HG03354 (cell line): ENCODE data around the gene CXCL6.

Experiments
- ATAC-seq: cut with Tn5 transposase; IDR thresholded peaks from one replicate; pipeline ENCODE4 v1.9.1; 2021; ENCODE audit warnings: mild to moderate bottlenecking; ENCODE audit not compliant: unreplicated experiment, poor library complexity, severe bottlenecking

The CXCL6 gene

DNA sequence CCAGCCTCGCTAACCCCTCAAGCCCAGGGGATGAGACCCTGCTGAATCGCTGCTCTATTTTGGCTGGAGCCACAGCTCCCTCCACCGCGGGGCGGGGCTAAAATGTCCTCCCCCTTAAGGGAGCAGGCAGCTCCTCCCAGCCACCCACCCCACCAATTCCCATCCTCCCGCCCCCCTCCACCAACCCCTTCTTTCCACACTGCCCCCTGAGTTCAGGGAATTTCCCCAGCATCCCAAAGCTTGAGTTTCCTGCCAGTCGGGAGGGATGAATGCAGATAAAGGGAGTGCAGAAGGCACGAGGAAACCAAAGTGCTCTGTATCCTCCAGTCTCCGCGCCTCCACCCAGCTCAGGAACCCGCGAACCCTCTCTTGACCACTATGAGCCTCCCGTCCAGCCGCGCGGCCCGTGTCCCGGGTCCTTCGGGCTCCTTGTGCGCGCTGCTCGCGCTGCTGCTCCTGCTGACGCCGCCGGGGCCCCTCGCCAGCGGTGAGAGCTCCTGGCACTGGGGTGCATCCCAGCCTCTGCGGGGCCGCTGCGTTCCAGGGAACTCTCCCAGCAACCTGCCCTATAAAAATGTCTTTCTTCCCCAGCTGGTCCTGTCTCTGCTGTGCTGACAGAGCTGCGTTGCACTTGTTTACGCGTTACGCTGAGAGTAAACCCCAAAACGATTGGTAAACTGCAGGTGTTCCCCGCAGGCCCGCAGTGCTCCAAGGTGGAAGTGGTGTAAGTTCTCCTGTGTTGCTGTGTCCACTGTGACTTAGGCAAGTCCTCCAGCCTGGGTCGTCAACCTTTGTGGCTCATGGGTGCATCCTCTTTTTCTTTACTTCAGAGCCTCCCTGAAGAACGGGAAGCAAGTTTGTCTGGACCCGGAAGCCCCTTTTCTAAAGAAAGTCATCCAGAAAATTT is at the start of gene CXCL6:
Gene CXCL6 (plus strand): TSS at position 306 of the 907 bp plus-strand sequence. CDS start 73 bp downstream, at position 379.
- ATAC-seq = no peak

DNA sequence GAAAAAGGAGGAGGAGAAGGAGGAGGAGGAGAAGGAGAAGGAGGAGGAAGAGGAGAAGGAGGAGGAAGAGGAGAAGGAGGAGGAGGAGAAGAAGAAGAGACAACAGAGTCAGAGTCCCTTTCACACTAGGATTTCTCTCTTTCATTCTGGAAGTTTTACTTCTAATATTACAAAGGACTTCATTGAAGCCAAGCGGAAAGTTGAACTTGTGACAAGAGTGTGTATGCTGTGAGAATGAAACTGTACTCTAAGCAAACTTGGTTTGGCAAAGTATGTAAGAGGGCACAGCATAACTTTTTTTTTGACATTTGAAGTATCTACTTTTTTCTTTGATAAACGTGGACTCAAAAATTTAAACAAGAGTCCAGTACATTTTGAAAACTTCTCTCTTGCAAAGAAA is 48.1 kb upstream of the CXCL6 start:
- ATAC-seq = no peak

DNA sequence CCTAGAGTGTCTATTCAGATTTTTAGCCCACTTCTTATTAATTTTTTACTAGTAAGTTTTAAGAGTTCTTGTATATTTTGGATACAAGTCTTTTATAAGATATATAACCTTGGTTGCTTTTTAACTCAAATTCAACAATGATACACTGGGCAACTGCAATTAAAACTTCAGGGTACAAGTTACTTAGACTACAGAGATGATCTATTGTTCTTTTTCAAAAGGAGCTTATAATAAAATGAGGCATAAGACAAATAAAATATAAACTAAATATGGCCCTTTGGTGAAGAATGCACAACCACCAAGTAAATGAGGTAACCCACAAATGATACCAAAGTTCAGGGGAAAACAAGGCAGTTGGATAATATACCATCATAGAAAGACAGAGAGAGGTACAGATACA is 37.6 kb upstream of the CXCL6 start:
- no peak for ATAC-seq

DNA sequence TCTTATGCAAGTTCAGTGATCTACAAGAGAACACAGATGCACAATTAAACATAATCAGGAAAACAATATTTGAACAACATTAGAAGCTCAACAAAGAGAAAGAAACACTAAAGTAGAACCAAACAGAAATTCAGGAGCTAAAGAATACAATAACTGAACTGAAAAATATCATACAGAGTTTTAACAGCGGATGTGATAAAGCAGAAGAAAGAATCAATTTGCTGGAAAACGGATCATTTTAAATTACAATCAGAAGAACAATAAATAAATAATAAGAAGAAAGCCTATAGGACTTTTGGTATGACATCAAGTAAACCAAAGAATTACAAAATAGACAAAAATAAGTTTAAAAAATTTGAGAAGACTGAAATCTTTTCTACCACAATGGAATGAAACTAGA is 36.3 kb upstream of the CXCL6 start:
- no peak for ATAC-seq

DNA sequence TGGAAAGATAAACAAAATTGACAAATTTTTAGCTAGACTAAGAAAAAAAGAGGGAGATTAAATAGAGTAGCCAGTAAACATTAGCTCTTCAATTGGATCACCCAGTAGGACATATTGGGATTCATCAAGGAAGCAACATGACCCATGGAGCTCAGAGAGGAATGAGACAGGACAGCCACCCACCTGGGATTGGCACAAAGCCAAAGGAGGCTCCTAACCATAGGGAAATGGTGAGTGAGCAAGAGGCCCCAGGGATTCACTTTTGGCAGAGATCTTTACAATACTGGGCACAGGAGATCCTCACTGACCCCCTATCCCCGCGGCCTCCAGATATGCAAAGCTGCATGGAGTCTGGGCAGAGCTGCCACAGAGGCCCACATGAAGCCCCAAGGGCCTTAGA is 34.8 kb upstream of the CXCL6 start:
- ATAC-seq = no peak

DNA sequence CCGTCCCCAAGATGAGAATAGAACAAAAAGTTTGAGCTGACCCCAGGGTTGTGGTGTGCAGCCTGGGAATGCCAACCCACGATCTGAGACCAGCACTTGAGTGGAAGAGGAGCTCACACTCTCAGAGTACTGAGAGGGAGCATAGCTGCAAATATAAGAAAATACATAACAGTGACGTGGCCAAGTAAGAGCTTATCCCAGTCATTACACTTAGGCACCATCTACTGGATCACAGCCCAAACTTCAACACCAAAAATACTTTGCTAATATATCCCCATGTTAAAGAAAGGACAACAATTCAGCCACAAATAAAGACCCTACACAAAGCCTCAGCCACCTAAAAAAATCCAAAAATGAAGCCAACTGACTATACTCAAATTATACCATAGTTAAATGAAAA is 33.3 kb upstream of the CXCL6 start:
- ATAC-seq = no peak

DNA sequence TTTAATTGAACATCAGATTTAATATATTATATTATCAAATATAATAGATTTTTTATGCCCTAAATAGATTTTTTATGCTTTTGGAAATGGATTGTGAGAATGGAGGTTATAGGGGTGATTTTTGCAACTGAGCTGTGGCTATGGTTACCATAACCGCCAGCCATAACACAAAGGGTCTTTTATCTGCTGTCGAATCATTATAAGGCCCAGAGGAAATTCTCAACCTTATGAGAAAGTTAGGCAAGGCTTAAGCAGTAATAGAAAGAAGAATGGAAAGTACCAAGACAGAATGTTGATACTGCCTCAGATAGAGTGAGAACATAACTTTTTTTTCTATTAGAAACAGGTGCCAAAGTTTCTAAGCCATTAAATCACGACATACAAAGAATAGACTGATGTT is 26.3 kb upstream of the CXCL6 start:
- no peak for ATAC-seq

DNA sequence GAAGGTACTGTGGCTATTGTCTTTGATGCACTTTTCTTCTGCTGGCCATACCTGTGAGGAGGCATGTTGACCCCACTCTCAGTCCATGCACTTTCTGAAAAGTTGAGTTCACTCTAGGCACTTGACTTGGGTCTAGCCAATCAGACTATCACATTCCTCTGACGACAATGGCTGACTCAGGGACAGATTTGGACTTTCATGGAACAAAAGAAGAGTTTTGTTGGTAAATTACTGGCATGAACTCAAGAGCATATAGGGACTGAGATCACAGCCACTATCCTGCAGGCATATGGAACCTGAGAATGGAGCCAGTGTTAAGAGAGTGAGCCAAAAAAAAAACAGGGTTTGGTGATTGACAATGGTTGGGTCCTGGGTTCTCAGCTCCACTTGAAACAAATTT is 24.6 kb upstream of the CXCL6 start:
- ATAC-seq = no peak

DNA sequence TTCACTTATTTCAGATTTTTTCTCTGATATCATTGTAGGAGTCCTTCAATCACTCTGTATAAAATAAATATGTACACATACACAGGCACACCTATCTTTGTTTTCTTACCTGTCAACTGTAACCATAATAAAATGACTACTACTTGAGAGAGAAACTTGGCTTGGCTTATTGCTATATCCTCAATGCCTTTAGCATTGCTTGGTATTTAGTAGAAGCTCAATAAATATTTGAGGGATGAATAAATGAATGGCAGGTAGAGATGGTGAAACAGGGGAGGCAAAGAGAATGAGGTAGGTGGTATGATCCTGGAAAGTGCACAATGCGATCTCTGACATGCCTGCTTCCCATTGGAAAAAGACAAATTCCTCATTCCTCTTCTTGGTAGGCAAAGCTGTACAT is 21.8 kb upstream of the CXCL6 start:
- no peak for ATAC-seq

DNA sequence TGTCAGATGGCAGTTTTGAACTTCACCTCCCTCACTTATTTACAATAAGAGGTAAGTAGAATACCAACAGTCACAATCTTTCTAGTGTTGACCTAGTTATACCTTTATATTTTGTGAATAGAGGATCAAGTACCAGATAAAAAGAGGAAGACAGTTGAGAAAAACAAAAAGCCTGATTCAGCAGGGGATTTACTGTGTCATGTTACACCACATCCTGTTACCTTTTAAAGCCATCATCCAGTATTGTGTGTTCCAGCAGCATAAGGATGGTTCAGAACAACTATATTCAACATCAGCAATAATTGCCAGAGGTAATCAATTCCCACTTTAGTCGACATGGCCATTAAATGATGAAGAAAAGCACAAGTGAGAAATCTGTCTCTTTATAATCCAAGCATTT is 21.3 kb upstream of the CXCL6 start:
- peak; percentile 53 for ATAC-seq

DNA sequence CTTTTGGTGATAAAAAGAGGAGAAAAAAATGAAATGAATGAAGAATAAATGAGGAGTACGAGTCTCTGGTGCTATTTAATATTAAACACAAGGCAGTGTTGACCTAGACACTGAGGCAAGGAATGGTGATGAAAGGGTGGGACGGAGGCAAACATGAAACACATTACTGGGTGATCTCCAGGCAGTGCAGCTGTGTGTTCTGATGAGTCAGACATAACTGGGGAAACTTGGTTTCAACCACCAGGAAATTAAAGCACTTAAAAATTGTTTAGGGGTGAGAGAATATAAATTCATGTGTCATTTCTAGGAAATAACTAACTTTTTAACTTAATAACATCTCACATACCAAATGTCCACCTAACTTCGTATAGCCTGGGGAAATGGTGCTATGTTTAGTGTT is 19.7 kb upstream of the CXCL6 start:
- no peak for ATAC-seq

DNA sequence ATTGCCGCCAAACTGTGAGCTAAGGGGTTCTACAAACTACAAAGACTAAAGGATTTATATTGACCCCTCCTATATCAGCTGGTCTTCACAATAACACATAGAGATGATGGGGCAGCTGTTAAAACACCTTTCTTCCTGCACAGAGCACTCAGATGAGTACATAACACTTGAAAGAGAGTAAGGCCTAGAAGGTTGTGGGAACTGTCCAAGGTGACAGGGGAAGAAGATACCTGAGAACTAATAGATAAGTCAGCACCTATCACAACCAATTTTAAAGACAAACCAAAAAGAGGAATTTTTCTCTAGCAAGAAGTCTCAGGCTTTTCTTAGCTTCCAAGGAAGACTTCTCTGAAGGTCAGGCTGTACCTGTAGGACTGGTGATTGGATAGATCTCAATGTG is 19.1 kb upstream of the CXCL6 start:
- ATAC-seq = no peak

DNA sequence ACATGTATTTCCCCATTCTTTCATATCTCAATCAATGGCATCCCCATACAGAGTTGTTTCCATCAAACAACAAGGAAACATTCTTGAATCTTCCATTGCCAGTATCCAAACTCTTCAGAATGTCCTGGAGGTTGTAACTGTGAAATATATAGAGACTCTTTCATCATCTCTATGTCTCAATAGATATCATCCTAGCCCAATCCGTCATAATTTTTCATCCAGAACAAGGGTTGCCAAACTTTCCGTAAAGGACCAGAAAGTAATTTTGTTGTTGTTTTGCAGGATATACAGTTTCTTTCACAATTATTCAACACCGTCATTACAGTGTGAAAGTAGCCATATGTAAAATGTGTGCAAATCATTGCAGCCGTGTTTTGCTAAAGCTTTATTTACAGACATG is 15.2 kb upstream of the CXCL6 start:
- ATAC-seq = no peak

DNA sequence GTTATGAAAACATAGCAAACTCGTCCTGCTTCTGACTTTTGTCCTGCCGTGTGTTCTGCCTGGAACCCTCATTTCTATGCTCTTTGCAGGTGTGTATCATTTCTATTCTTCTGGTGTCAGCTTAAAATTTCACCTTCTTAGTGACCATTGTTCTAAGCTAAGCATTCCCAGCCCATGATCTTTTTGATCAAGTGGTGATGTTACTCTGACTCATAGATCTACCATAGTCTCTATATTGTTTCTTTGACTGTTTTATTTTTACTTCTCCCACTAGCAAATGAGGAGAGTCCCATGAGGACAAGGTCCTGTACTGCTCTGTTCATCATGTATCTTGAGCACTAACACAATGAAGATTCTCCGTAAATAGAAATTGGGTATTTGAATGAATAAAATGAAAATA is 14.1 kb upstream of the CXCL6 start:
- ATAC-seq = no peak

DNA sequence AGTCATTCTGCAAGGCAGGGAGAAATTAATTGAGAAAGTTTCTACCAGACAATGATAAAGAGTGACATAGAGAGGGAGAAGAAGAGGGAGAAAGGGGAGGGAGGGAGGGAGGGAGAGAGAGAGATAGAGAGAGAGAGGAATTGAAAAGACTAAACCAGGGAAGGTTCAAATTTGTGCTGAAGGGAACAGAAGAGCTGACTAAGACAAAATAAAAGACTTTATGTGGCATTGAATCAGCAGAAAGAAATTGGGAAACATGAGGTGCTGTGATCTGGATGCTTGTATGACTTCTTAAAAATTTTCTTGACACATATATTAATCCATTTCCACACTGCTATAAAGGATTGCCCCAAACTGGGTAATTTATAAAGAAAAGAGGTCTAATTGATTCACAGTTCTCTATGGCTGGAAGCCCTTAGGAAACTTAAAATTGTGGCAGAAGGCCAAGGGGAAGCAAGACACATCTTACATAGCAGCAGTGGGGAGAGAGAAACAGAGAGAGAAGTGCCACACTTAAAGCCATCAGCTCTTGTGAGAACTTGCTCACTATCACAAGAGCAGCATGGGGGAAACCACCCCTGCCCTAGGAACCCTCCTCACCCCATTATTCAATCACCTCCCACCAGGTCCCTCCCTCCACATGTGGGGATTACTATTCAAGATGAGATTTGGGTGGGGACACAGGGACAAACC is 13.5 kb upstream of the CXCL6 start:
- ATAC-seq = no peak

DNA sequence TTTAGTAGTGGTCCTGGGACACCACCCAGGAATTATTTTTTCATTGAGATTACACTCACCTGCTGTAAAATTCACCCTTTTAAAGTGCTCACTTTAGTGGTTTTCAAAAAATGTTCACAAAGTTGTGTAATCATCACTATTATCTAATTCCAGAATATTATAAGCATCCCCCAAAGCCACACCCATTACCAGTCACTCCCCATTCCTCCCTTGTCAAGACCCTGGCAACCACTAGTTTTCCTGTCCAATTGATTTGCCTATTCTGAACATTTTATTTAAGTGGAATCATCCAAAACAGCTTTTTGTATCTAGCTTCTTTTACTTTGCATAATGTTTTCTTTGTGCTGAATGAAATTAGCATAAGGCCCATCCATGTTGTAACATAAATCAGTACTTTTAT is 12.7 kb upstream of the CXCL6 start:
- no peak for ATAC-seq

DNA sequence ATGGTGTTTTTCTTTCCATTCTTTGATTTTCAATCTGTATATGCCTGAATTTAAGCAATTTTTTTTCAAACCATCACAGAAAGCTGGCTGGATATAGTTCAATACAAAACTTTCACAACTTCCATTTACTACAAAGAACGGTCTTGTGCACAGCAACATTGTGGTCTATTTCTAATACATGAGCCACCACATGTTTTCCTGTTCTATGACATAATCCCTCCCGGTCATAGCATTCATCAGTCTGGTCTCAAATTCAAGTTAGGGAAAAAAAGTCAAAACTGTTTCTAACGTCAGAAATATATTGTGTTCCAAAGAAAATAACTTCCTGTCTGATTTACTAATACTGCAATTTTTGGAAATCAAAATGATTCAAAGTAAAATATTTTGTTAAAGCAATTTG is 7.5 kb upstream of the CXCL6 start:
- no peak for ATAC-seq

DNA sequence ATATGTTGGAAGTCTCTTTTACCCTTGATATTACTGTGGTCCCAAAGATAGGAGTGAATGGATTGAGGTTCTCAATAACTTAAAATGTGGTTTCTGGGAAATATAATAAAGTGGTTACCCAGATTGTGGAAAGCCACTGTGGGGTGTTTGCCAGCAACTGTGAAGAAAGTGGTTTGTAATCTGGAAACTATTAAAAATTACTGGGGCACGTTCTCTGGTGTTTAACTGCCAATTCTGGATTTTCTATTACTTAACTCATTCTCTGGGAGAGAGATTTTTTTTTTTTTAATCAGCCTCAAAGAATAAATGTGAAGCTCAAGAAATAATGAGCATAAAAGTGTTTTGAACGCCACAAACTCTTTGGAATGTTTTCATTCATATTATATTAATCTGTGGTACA is 4.9 kb upstream of the CXCL6 start:
- ATAC-seq = no peak

DNA sequence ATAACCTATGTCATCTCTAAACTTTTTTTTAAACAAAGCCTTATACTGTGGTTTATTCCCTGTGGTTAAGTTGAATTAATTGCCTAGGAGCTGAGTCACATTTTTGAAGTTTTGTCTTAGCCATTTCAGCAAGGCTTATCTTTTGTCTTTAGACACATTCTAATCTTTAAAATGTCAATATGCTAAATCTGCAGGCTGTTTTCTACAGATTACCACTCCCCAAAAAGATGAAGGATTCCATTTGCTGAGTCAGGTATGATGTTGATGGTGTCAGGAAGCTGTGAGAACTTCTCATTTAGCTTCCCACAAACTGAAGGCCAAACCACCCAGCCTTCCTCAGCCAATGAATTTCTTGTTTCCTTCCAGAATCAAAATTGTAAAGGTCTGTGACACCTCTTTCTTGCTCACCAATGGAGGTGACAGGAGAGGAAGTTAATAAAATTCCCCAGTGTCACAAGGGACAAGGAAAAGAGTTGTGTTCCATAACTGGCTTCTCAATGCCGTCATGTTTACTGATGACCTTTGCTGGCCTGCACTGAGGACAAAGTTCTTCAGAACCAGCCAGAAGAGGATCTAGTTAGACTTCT is 3.7 kb upstream of the CXCL6 start:
- no peak for ATAC-seq

DNA sequence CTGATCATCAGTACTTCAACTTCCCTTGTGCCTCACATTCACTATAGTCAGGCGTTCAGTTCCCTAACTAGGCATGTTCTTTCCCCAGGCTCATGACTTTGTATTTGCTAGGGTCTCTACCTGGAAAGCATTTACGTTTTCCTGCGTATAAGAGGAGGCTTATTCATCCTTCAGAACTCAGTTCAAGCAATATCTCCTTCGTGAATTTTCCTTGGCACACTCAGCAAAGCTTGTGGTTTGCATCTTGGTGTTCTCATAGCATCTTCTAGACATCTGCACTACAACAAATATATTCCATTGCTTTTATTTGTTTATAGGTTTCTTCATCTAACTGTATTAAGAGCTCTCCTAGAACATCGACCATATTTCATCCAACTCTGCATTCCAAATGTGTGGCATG is 2.6 kb downstream of the CXCL6 start:
- no peak for ATAC-seq

DNA sequence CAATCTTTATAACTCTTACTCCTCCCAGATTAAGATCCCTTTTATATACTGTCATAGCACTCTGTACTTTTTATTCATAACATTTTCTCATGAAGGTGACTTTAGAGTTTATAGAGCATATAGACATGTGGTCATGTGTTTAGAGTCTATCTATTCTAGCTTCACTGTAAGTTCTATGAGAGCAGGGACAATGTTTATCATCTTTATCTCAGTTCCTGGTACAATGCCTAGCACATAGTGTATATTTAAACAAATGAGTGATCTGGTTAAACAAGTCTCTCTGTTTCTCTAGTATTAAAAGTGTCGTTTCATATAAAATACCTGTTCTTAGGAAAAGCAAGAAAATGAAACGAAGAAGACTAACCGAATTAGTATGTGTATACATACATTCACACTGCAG is 3.2 kb downstream of the CXCL6 start:
- ATAC-seq = no peak
